Measurements from ENCODE around the gene ENPP6.

ENPP6 gene

DNA sequence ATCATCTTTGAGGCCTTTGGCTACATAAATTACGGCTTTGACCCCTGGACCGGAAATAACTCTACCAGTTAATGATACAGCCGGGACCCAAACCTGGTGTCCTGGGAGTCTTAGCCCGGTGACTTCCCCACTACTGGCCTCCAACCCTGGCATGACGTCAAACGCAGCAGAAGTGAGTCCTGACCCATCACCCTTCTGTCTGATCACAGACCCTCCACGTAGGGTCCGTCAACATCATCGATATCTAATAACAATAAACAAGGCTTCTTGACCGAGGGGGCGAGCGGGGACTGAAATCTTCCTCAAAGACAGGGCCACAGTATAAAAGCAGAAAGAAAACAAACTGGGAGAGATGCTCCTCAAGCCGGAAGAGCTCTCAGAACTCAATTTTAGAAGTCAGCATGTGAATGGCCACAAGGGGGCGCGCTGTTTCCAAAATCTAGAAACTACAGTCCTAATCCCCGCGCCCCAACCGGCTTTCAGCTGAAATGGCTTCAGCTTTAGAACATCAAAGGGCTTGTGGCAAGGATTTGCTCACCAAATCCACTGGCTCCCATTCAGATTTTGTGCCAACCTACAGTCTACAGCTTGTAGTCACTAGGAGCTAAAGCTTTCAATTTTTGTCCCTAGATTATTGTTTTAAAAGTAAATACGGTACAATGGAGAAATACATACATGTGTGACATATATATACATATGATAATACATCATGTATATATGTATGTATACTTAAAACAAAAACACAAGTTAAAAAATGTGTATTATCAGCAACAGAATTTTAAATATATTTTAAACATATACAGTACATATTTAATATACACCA, 46.4 kb upstream of the ENPP6 start:
- Histone ChIP-seq H3K9me2 (replicated peaks; ENCODE audit: insufficient read depth, low read length) (no peaks in the 10 kb centered on the region), H3K27ac (ENCODE audit: low read length) (peak overlapping the region; percentile 36; the same call in 1 of the 2 replicates), H3K4me2 (ENCODE audit: low read depth, low read length) (peak overlapping the region; percentile 60), H4K20me1 (ENCODE audit: insufficient read depth, low read length) (no peaks in the 10 kb centered on the region), H3K36me3 (replicated peaks; ENCODE audit: insufficient read depth, low read length) (no peaks in the 10 kb centered on the region), H3K27me3 (replicated peaks; ENCODE audit: insufficient read depth, low read length) (no peaks in the 10 kb centered on the region), H3K4me3 (ENCODE audit: low read length) (peak overlapping the region; percentile 31), H2AFZ (ENCODE audit: low read length) (peak overlapping the region; percentile 29), H3K9me3 (replicated peaks; ENCODE audit: insufficient read depth, low read length) (no peaks in the 10 kb centered on the region), H3K9ac (ENCODE audit: low read length) (peak overlapping the region; percentile 28; the same call in 1 of the 2 replicates), H3K79me2 (ENCODE audit: low read length) (peaks cover 25% of the 10 kb centered on the region), H3F3A (ENCODE audit: insufficient read depth, low read length) (peaks cover 45% of the 10 kb centered on the region), H3K4me1 (ENCODE audit: low read length) (peaks cover 35% of the 10 kb centered on the region)
- DNase-seq: peak; percentile 98
- no peak for TF ChIP-seq EZH2 (optimal IDR thresholded peaks at IDR 0.05; ENCODE audit: low read depth, low read length)
- TF ChIP-seq, protein P1, sequence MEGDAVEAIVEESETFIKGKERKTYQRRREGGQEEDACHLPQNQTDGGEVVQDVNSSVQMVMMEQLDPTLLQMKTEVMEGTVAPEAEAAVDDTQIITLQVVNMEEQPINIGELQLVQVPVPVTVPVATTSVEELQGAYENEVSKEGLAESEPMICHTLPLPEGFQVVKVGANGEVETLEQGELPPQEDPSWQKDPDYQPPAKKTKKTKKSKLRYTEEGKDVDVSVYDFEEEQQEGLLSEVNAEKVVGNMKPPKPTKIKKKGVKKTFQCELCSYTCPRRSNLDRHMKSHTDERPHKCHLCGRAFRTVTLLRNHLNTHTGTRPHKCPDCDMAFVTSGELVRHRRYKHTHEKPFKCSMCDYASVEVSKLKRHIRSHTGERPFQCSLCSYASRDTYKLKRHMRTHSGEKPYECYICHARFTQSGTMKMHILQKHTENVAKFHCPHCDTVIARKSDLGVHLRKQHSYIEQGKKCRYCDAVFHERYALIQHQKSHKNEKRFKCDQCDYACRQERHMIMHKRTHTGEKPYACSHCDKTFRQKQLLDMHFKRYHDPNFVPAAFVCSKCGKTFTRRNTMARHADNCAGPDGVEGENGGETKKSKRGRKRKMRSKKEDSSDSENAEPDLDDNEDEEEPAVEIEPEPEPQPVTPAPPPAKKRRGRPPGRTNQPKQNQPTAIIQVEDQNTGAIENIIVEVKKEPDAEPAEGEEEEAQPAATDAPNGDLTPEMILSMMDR (IDR thresholded peaks at IDR 0.05; ENCODE audit: low read length): peak; percentile 87

DNA sequence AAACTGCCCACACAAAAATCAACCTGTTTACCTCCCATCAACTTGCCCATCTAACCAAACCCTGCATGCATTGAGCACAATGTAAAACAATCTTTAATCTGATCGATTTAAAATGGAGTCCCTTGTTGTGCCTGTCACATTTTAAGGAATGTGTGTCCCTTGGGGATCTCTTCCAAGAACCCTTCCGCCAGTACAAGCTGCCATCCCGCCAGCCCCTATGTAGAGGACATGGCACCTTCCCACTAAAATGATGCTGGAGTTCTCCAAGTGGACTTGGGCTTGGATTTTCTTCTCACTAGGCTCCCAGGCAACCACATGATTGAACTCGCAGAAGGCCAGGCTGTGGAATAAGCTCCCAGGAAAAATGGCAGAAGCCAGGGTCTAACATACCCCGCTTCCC, 45.8 kb upstream of the ENPP6 start:
- peak overlapping the region; percentile 29 for H2AFZ ChIP-seq (ENCODE audit: low read length)
- peak overlapping the region; percentile 60; the same call in 1 of the 2 replicates for H3K4me2 ChIP-seq (ENCODE audit: low read depth, low read length)

DNA sequence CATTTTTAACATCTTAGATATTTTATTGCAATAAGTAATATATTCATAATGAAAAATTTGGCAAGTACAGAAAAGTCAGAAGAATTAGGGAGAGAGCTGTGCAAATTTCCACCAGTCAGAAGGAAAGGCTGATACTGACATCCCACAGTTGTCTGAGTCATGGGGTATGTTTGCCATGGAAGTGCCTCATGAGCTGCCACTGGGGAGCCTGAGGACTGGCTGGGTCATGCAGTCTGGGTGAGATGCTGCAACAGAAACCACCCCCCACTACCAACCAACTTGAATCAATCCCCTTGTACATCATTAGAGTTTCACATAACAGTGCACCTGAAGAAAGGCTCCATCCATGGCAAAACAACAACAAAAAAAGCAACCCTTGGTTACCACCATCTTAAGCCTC, 45.2 kb upstream of the ENPP6 start:
- H3K9ac ChIP-seq (ENCODE audit: low read length): no peak overlapping the region; the same call in 1 of the 2 replicates
- DNase-seq: no peak

More for the DNA sequence above, 45.8 kb upstream of the ENPP6 start:
- H3K4me1 ChIP-seq (ENCODE audit: low read length): peaks cover 29% of the 10 kb centered on the region
- H3K9me3 ChIP-seq (replicated peaks; ENCODE audit: insufficient read depth, low read length): no peaks in the 10 kb centered on the region
- H3K79me2 ChIP-seq (ENCODE audit: low read length): peaks cover 25% of the 10 kb centered on the region
- peak overlapping the region; percentile 36; the same call in 1 of the 2 replicates for H3K27ac ChIP-seq (ENCODE audit: low read length)
- H4K20me1 ChIP-seq (ENCODE audit: insufficient read depth, low read length): no peaks in the 10 kb centered on the region
- H3K9ac ChIP-seq (ENCODE audit: low read length): peak overlapping the region; percentile 28; the same call in 1 of the 2 replicates
- H3F3A ChIP-seq (ENCODE audit: insufficient read depth, low read length): peaks cover 39% of the 10 kb centered on the region
- no peaks in the 10 kb centered on the region for H3K36me3 ChIP-seq (replicated peaks; ENCODE audit: insufficient read depth, low read length)
- no peak for TF ChIP-seq EZH2phosphoT487 (IDR thresholded peaks at IDR 0.05; ENCODE audit: low read length)
- no peak for DNase-seq
- H3K27me3 ChIP-seq (replicated peaks; ENCODE audit: insufficient read depth, low read length): no peaks in the 10 kb centered on the region
- no peaks in the 10 kb centered on the region for H3K9me2 ChIP-seq (replicated peaks; ENCODE audit: insufficient read depth, low read length)
- peak overlapping the region; percentile 31; the same call in 1 of the 2 replicates for H3K4me3 ChIP-seq (ENCODE audit: low read length)

More for the DNA sequence above, 45.2 kb upstream of the ENPP6 start:
- H3K4me2 ChIP-seq (ENCODE audit: low read depth, low read length): peak overlapping the region; percentile 60; the same call in 1 of the 2 replicates
- TF ChIP-seq EZH2phosphoT487 (IDR thresholded peaks at IDR 0.05; ENCODE audit: low read length) (no peak), EZH2 (optimal IDR thresholded peaks at IDR 0.05; ENCODE audit: low read depth, low read length) (no peak)
- TF ChIP-seq, protein P1 (IDR thresholded peaks at IDR 0.05; ENCODE audit: low read length): no peak
- H4K20me1 ChIP-seq (ENCODE audit: insufficient read depth, low read length): no peaks in the 10 kb centered on the region
- no peaks in the 10 kb centered on the region for H3K27me3 ChIP-seq (replicated peaks; ENCODE audit: insufficient read depth, low read length)
- H3K27ac ChIP-seq (ENCODE audit: low read length): no peak overlapping the region
- H3K4me1 ChIP-seq (ENCODE audit: low read length): peaks cover 27% of the 10 kb centered on the region
- no peaks in the 10 kb centered on the region for H3K36me3 ChIP-seq (replicated peaks; ENCODE audit: insufficient read depth, low read length)
- peaks cover 25% of the 10 kb centered on the region for H3K79me2 ChIP-seq (ENCODE audit: low read length)
- H3K9me2 ChIP-seq (replicated peaks; ENCODE audit: insufficient read depth, low read length): no peaks in the 10 kb centered on the region
- H3F3A ChIP-seq (ENCODE audit: insufficient read depth, low read length): peaks cover 33% of the 10 kb centered on the region
- H2AFZ ChIP-seq (ENCODE audit: low read length): no peak overlapping the region
- H3K9me3 ChIP-seq (replicated peaks; ENCODE audit: insufficient read depth, low read length): no peaks in the 10 kb centered on the region
- H3K4me3 ChIP-seq (ENCODE audit: low read length): no peak overlapping the region
